Trophoblast cell (in vitro differentiated cells and primary cell): ENCODE measurements around the gene SIKE1.

Experiments used
- DNase-seq, 2 donors: peaks; one replicate each; pipeline ENCODE4 v3.0.0-alpha.2; 2016
- H2AFZ ChIP-seq: 2 replicates; pipeline ENCODE4 v1.6.1; 2013; ENCODE audit warnings: low read length, moderate library complexity, mild to moderate bottlenecking; ENCODE audit not compliant: insufficient read depth, poor library complexity
- H2AK5ac ChIP-seq: 2 replicates; pipeline ENCODE4 v1.6.1; 2013; ENCODE audit warnings: mild to moderate bottlenecking, low read length
- H2BK120ac ChIP-seq: 2 replicates; pipeline ENCODE4 v1.6.1; 2013; ENCODE audit warnings: low read length, mild to moderate bottlenecking, moderate library complexity; ENCODE audit not compliant: insufficient read depth, poor library complexity
- H2BK12ac ChIP-seq: 2 replicates; pipeline ENCODE4 v1.6.1; 2013; ENCODE audit warnings: mild to moderate bottlenecking, low read length, moderate library complexity
- H2BK5ac ChIP-seq: 2 replicates; pipeline ENCODE4 v1.6.1; 2013; ENCODE audit warnings: low read length, low read depth, moderate library complexity, mild to moderate bottlenecking; ENCODE audit not compliant: poor library complexity
- H3K14ac ChIP-seq: 2 replicates; pipeline ENCODE4 v1.6.1; 2013; ENCODE audit warnings: mild to moderate bottlenecking, low read length
- H3K18ac ChIP-seq: 2 replicates; pipeline ENCODE4 v1.6.1; 2013; ENCODE audit warnings: mild to moderate bottlenecking, low read length
- H3K23ac ChIP-seq: 2 replicates; pipeline ENCODE4 v1.6.1; 2013; ENCODE audit warnings: low read length
- H3K27ac ChIP-seq: 2 replicates; pipeline ENCODE4 v1.5.1; 2013; ENCODE audit warnings: low read depth, mild to moderate bottlenecking, inconsistent platforms, low read length, moderate library complexity
- H3K27me3 ChIP-seq: 2 replicates; pipeline ENCODE4 v1.6.1; 2013; ENCODE audit warnings: inconsistent platforms, mild to moderate bottlenecking, low read length, moderate library complexity; ENCODE audit not compliant: insufficient read depth
- H3K36me3 ChIP-seq, 2 experiments: 1 replicate in 1 of 2; 2 replicates in 1 of 2; pipeline ENCODE4 v1.6.1; 2013; ENCODE audit warnings: low read length in 2 of 2, mild to moderate bottlenecking in 2 of 2, moderate library complexity in 1 of 2; ENCODE audit not compliant: insufficient read depth in 2 of 2, control insufficient read depth in 1 of 2
- H3K4ac ChIP-seq: 2 replicates; pipeline ENCODE4 v1.6.1; 2013; ENCODE audit warnings: low read depth, mild to moderate bottlenecking, low read length, moderate library complexity
- H3K4me1 ChIP-seq, 2 experiments: 1 replicate in 1 of 2; 2 replicates in 1 of 2; pipeline ENCODE4 v1.6.1; 2013; ENCODE audit warnings: low read length in 2 of 2, mild to moderate bottlenecking in 2 of 2, moderate library complexity in 1 of 2; ENCODE audit not compliant: insufficient read depth in 2 of 2, control insufficient read depth in 1 of 2
- H3K4me2 ChIP-seq: 2 replicates; pipeline ENCODE4 v1.6.1; 2013; ENCODE audit warnings: inconsistent platforms, mild to moderate bottlenecking, low read length, moderate library complexity
- H3K4me3 ChIP-seq: 2 replicates; pipeline ENCODE4 v1.5.1; 2013; ENCODE audit warnings: mild to moderate bottlenecking, low read depth, low read length, inconsistent platforms
- H3K79me1 ChIP-seq: one replicate; pipeline ENCODE4 v1.6.1; 2013; ENCODE audit warnings: low read length
- H3K79me2 ChIP-seq: 2 replicates; pipeline ENCODE4 v1.6.1; 2013; ENCODE audit warnings: low read length, mild to moderate bottlenecking; ENCODE audit not compliant: control insufficient read depth, insufficient read depth, poor library complexity
- H3K9ac ChIP-seq: 2 replicates; pipeline ENCODE4 v1.6.1; 2013; ENCODE audit warnings: mild to moderate bottlenecking, low read length
- H3K9me3 ChIP-seq: 2 replicates; pipeline ENCODE4 v1.6.1; 2013; ENCODE audit warnings: low read depth, mild to moderate bottlenecking, control low read depth, inconsistent platforms, low read length; ENCODE audit not compliant: insufficient read depth
- H4K12ac ChIP-seq: 2 replicates; pipeline ENCODE4 v1.6.1; 2013; ENCODE audit warnings: low read depth, mild to moderate bottlenecking, low read length, moderate library complexity
- H4K8ac ChIP-seq: 2 replicates; pipeline ENCODE4 v1.6.1; 2013; ENCODE audit warnings: low read depth, mild to moderate bottlenecking, low read length, moderate library complexity
- H4K91ac ChIP-seq: one replicate; pipeline ENCODE4 v1.6.1; 2013; ENCODE audit warnings: low read depth, mild to moderate bottlenecking, low read length, moderate library complexity
- WGBS: extraction: QIAGEN DNeasy Blood & Tissue Kit; methylation state at CpG from one replicate; pipeline ENCODE4 v1.1.7; 2013; ENCODE audit warnings: missing lambda C conversion rate; ENCODE audit not compliant: insufficient read length, insufficient coverage; ENCODE audit errors: extremely low coverage; 5-methylcytosine and 5-hydroxymethylcytosine counted together

Gene SIKE1

GRCh38 chr1:114750780-114751179 is 29.7 kb downstream of the SIKE1 start:
- Histone ChIP-seq H4K8ac (no peak overlapping the region), H3K4ac (peak overlapping the region; percentile 18), H3K9ac (no peak overlapping the region), H2AFZ (no peak overlapping the region), H3K4me2 (no peak overlapping the region), H4K12ac (no peak overlapping the region), H3K36me3 (peaks cover 4 to 8% of the 10 kb centered on the region in 2 experiments), H3K4me3 (no peak overlapping the region), H3K23ac (no peak overlapping the region), H3K79me2 (peaks cover 19% of the 10 kb centered on the region), H4K91ac (no peak overlapping the region), H3K27ac (no peak overlapping the region), H2BK120ac (no peak overlapping the region), H2AK5ac (no peak overlapping the region), H3K18ac (no peak overlapping the region), H3K14ac (no peak overlapping the region), H2BK5ac (no peak overlapping the region), H3K4me1 (peaks cover 0 to 4% of the 10 kb centered on the region in 2 experiments), H3K9me3 (no peaks in the 10 kb centered on the region), H3K27me3 (no peaks in the 10 kb centered on the region), H3K79me1 (no peaks in the 10 kb centered on the region), H2BK12ac (no peak overlapping the region)
- no CpG with 5 or more reads among the region's 5 CpGs for WGBS
- no peak for DNase-seq

GRCh38 chr1:114749835-114750234 is 30.6 kb downstream of the SIKE1 start:
- H3K4me3 ChIP-seq, result no peak overlapping the region
- no peak overlapping the region for H4K8ac ChIP-seq
- no peak overlapping the region for H2AK5ac ChIP-seq
- H3K9ac ChIP-seq, result no peak overlapping the region
- no peak overlapping the region for H3K4me2 ChIP-seq
- H3K79me2 ChIP-seq, result peaks cover 17% of the 10 kb centered on the region
- no peaks in the 10 kb centered on the region for H3K27me3 ChIP-seq
- no peak overlapping the region for H2BK5ac ChIP-seq
- no peak overlapping the region for H3K27ac ChIP-seq
- no peak overlapping the region for H3K14ac ChIP-seq
- H2BK12ac ChIP-seq, result no peak overlapping the region
- peak overlapping the region; percentile 47 for H3K4ac ChIP-seq
- no peak overlapping the region for H2AFZ ChIP-seq
- no CpG with 5 or more reads among the region's 5 CpGs for WGBS
- peaks cover 4 to 8% of the 10 kb centered on the region in 2 experiments for H3K36me3 ChIP-seq
- no peak overlapping the region for H4K12ac ChIP-seq
- no peak overlapping the region for H3K18ac ChIP-seq
- no peaks in the 10 kb centered on the region for H3K4me1 ChIP-seq
- H3K79me1 ChIP-seq, result no peaks in the 10 kb centered on the region
- no peak overlapping the region for H3K23ac ChIP-seq
- H3K9me3 ChIP-seq, result no peaks in the 10 kb centered on the region
- H2BK120ac ChIP-seq, result no peak overlapping the region
- no peak overlapping the region for H4K91ac ChIP-seq
- DNase-seq, result no peak

DNA sequence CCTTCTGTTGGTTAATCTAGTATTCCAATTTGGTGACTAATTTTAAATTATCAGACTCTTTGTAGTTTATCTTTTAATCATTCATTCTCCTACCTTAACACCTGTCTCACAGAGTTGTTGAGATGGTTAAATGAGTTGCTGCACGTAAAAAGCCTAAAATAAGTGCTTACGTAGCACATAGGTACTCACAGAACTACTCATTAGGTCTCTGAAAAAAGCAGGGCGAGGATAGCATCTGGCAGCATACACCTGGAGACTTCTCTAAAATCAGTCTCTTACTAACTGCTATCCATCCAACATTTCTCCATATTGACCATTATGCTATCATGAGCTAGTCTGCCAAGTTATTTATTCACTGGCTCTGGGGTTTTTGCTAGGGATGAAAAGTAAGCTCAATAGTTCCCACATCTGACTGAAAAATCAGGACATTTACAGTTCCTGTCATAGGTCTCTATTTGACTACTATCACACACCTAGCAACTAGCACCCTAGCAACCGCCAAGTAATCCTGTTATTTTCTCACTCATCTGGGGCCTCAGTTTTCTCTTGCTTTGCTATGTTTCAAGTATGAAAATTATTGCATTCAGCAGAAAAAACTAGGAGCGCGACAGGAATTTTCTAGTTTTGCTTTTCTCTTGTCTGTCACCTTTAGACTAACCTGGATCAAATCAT is 33.9 kb downstream of the SIKE1 start:
- no peak overlapping the region for H3K27ac ChIP-seq
- H3K14ac ChIP-seq, result no peak overlapping the region
- no peaks in the 10 kb centered on the region for H3K79me1 ChIP-seq
- no peak overlapping the region for H3K4me2 ChIP-seq
- no peaks in the 10 kb centered on the region for H3K4me1 ChIP-seq
- no CpG with 5 or more reads among the region's 6 CpGs for WGBS
- no peak overlapping the region for H4K12ac ChIP-seq
- H3K79me2 ChIP-seq, result peaks cover 11% of the 10 kb centered on the region
- peak overlapping the region; percentile 33 for H3K4ac ChIP-seq
- no peak overlapping the region for H3K23ac ChIP-seq
- H2BK5ac ChIP-seq, result no peak overlapping the region
- H2BK12ac ChIP-seq, result no peak overlapping the region
- no peak overlapping the region for H4K8ac ChIP-seq
- DNase-seq, result no peak
- no peaks in the 10 kb centered on the region for H3K27me3 ChIP-seq
- H2AK5ac ChIP-seq, result no peak overlapping the region
- no peak overlapping the region for H3K18ac ChIP-seq
- H4K91ac ChIP-seq, result no peak overlapping the region
- H3K4me3 ChIP-seq, result no peak overlapping the region
- H2BK120ac ChIP-seq, result no peak overlapping the region
- H3K9me3 ChIP-seq, result no peaks in the 10 kb centered on the region
- peaks cover 10 to 16% of the 10 kb centered on the region in 2 experiments for H3K36me3 ChIP-seq
- H3K9ac ChIP-seq, result no peak overlapping the region
- H2AFZ ChIP-seq, result no peak overlapping the region

DNA sequence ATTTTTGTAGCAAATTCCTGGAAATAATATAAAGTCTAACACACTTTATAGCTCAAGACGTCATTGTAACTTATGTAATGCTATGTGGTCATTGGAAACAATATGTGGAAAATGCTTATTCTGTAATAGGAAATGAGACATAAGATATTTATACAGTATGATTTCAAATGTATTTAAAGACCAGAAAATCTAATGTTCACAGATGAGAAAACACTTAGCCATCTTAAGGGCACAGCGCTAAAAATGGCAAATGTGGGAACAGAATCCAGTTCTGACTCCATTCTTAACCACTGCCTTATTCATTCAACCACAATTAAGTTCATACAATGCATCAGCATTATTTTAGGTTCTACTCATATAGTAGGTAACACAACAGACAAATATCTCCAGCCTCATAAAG is 35.2 kb downstream of the SIKE1 start:
- Histone ChIP-seq H3K4ac (no peak overlapping the region), H2AK5ac (no peak overlapping the region), H3K27ac (no peak overlapping the region), H3K14ac (no peak overlapping the region), H3K23ac (no peak overlapping the region), H3K36me3 (peaks cover 10 to 13% of the 10 kb centered on the region in 2 experiments), H4K8ac (no peak overlapping the region), H2BK5ac (no peak overlapping the region), H3K4me2 (no peak overlapping the region), H3K4me1 (no peaks in the 10 kb centered on the region), H2AFZ (no peak overlapping the region), H2BK12ac (no peak overlapping the region), H3K79me1 (no peaks in the 10 kb centered on the region), H4K12ac (no peak overlapping the region), H3K9me3 (no peaks in the 10 kb centered on the region), H2BK120ac (no peak overlapping the region), H3K27me3 (no peaks in the 10 kb centered on the region), H3K9ac (no peak overlapping the region), H3K79me2 (peaks cover 9% of the 10 kb centered on the region), H4K91ac (no peak overlapping the region), H3K4me3 (no peak overlapping the region), H3K18ac (no peak overlapping the region)
- DNase-seq, result no peak
- WGBS, result no CpG with 5 or more reads among the region's 2 CpGs
